Kidney (tissue), 14 donors: Measurements from ENCODE around the gene FAM181A. TPM values are rescaled to one million over a fixed set of nuclear protein-coding genes. Genes with fewer than 3 reads are reported as not detected.
A peak's percentile ranks its signal among the peaks of the same experiment; 100 is the strongest.

Source experiments
- DNase-seq, 5 donors: peaks; one replicate each; pipeline ENCODE4 v3.0.0-alpha.2; 2013 to 2020
- FAIRE-seq: peaks from 2 replicates; lab custom pipeline; 2012; peaks lifted over from hg19 to GRCh38; lab: Jason Lieb, UNC
- H3K27ac ChIP-seq, 2 donors: one replicate each; pipeline ENCODE4 v1.7.0; 2013; ENCODE audit warnings: low read depth in 2 of 2, low read length in 2 of 2, inconsistent platforms in 1 of 2
- H3K27me3 ChIP-seq: one replicate; pipeline ENCODE4 v1.7.1; 2013; ENCODE audit warnings: low read length, inconsistent platforms; ENCODE audit not compliant: control insufficient read depth, insufficient read depth
- H3K36me3 ChIP-seq, 3 donors: one replicate each; pipeline versions ENCODE4 v1.7.0 to v1.7.1; 2013; ENCODE audit warnings: low read length in 3 of 3, control low read depth in 1 of 3, inconsistent platforms in 1 of 3; ENCODE audit not compliant: insufficient read depth in 3 of 3, control insufficient read depth in 2 of 3
- H3K4me1 ChIP-seq, 3 donors: one replicate each; pipeline versions ENCODE4 v1.7.0 to v1.7.1; 2013; ENCODE audit warnings: low read length in 3 of 3, inconsistent platforms in 1 of 3, low read depth in 1 of 3; ENCODE audit not compliant: control insufficient read depth in 2 of 3, insufficient read depth in 2 of 3
- H3K4me3 ChIP-seq, 3 donors: one replicate each; pipeline versions ENCODE4 v1.7.0 to v1.8.1; 2013; ENCODE audit warnings: low read length in 3 of 3, control low read depth in 1 of 3, inconsistent platforms in 1 of 3
- H3K9ac ChIP-seq, 3 donors: one replicate each; pipeline versions ENCODE4 v1.7.0 to v1.7.1; 2013; ENCODE audit warnings: low read length in 3 of 3, control low read depth in 1 of 3, inconsistent platforms in 1 of 3
- H3K9me3 ChIP-seq, 3 donors: one replicate each; pipeline versions ENCODE4 v1.7.0 to v1.7.1; 2013; ENCODE audit warnings: low read length in 3 of 3, control low read depth in 1 of 3, inconsistent platforms in 1 of 3; ENCODE audit not compliant: control insufficient read depth in 2 of 3, insufficient read depth in 1 of 3
- intact Hi-C: fragments of 100-400 bp; cut with DNase I; formaldehyde crosslinking; loops from one replicate; pipeline ENCODE4 v1.11.1; 2022
- polyA plus RNA-seq: library from polyadenylated mRNA; stranded (reverse); fragments of 350-450 nt; fragmentation: Illumina TruSeq; extraction: RNeasy Lipid Tissue Mini Kit (QIAGEN cat#74804); gene quantifications from one replicate; pipeline ENCODE4 v1.2.3, GENCODE V29; 2014; ENCODE audit warnings: low read depth, low replicate concordance; ENCODE audit not compliant: insufficient read depth
- total RNA-seq: library from RNA; stranded (reverse); fragmentation: NEBNext Ultra II Directional; extraction: Animal tissue kit (Norgen Biotek cat#: 25700); gene quantifications from one replicate; pipeline ENCODE4 v1.2.1, GENCODE V29; 2021
- TF ChIP-seq, protein P1 (sequence below): IDR thresholded peaks from 3 replicates; pipeline ENCODE4 v1.5.1; 2012; ENCODE audit warnings: mild to moderate bottlenecking, moderate library complexity, borderline replicate concordance; ENCODE audit not compliant: insufficient read depth; ENCODE audit errors: extremely low read depth
- donor health status: control.
- donor health status: control.
- donor health status: control.
- donor health status: control.
- donor health status: control.
- donor health status: DM: yes; HTN: yes; CAD: no.
- donor health status: Normal renal cell carcinoma (clear cell type).

FAM181A gene
- total and polyA plus RNA-seq, 2 donors from 2014 or later, result not detected

- DNase-seq, result peak in 4 of 5 donors; percentile 35 to 68 (median 47)
- intact Hi-C loops, result loop anchor here (10.0 kb wide), 1 partner anchor 249 kb away; no protein-coding TSS in a partner anchor
- FAIRE-seq, result no peak
- Histone ChIP-seq H3K4me3 (no peak overlapping the region), H3K4me1 (peaks cover 0 to 3% (median 0%) of the 10 kb centered on the region in 3 donors), H3K36me3 (no peaks in the 10 kb centered on the region), H3K27me3 (no peaks in the 10 kb centered on the region), H3K9me3 (no peaks in the 10 kb centered on the region), H3K27ac (no peak overlapping the region), H3K9ac (no peak overlapping the region)
- TF ChIP-seq, protein P1, sequence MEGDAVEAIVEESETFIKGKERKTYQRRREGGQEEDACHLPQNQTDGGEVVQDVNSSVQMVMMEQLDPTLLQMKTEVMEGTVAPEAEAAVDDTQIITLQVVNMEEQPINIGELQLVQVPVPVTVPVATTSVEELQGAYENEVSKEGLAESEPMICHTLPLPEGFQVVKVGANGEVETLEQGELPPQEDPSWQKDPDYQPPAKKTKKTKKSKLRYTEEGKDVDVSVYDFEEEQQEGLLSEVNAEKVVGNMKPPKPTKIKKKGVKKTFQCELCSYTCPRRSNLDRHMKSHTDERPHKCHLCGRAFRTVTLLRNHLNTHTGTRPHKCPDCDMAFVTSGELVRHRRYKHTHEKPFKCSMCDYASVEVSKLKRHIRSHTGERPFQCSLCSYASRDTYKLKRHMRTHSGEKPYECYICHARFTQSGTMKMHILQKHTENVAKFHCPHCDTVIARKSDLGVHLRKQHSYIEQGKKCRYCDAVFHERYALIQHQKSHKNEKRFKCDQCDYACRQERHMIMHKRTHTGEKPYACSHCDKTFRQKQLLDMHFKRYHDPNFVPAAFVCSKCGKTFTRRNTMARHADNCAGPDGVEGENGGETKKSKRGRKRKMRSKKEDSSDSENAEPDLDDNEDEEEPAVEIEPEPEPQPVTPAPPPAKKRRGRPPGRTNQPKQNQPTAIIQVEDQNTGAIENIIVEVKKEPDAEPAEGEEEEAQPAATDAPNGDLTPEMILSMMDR, result peak; percentile 30
Measured at GRCh38 chr14:93903342-93904184, 23.6 kb upstream of the FAM181A start.

GRCh38 chr14:93905623-93906022 is 21.5 kb upstream of the FAM181A start:
- Histone ChIP-seq H3K4me3 (no peak overlapping the region), H3K9ac (no peak overlapping the region), H3K4me1 (peaks cover 0 to 3% (median 0%) of the 10 kb centered on the region in 3 donors), H3K36me3 (no peaks in the 10 kb centered on the region), H3K27ac (no peak overlapping the region), H3K27me3 (no peaks in the 10 kb centered on the region), H3K9me3 (no peaks in the 10 kb centered on the region)
- intact Hi-C loops, result loop anchor here (10.0 kb wide), 1 partner anchor 251 kb away; no protein-coding TSS in a partner anchor
- TF ChIP-seq, protein P1, result no peak
- FAIRE-seq, result no peak
- DNase-seq, result peak in 1 of 5 donors; percentile 41

- FAIRE-seq (no peak), DNase-seq (peak; percentile 48 to 77 (median 66))
- no peak overlapping the region for H3K27ac ChIP-seq
- no peak overlapping the region for H3K9ac ChIP-seq
- peaks cover 0 to 3% (median 0%) of the 10 kb centered on the region in 3 donors for H3K4me1 ChIP-seq
- H3K36me3 ChIP-seq, result no peaks in the 10 kb centered on the region
- intact Hi-C loops, result loop anchor here (10.0 kb wide), 1 partner anchor 252 kb away; no protein-coding TSS in a partner anchor
- no peaks in the 10 kb centered on the region for H3K9me3 ChIP-seq
- H3K27me3 ChIP-seq, result no peaks in the 10 kb centered on the region
- H3K4me3 ChIP-seq, result no peak overlapping the region
- TF ChIP-seq, protein P1, result peak; percentile 57
Measured at GRCh38 chr14:93906341-93907329, 20.5 kb upstream of the FAM181A start.
